Type B pancreatic cell (in vitro differentiated cells): ENCODE data around the gene FABP3. TPM values are rescaled to one million over a fixed set of nuclear protein-coding genes. Genes with fewer than 3 reads are reported as not detected.
A peak's percentile ranks its signal among the peaks of the same experiment; 100 is the strongest.

Source experiments
- DNase-seq: peaks from one replicate; pipeline ENCODE4 v3.0.0; 2021; ENCODE audit warnings: mixed read lengths; ENCODE audit not compliant: unreplicated experiment; ENCODE audit errors: extremely low spot score
- H3K27ac Mint-ChIP-seq: 2 replicates; pipeline ENCODE4 v1.8.0; 2021; ENCODE audit warnings: mild to moderate bottlenecking, mixed read lengths
- H3K27me3 Mint-ChIP-seq: 2 replicates; pipeline ENCODE4 v1.8.0; 2021; ENCODE audit warnings: mixed read lengths
- H3K36me3 Mint-ChIP-seq: 2 replicates; pipeline ENCODE4 v1.8.0; 2021; ENCODE audit warnings: mixed read lengths
- H3K4me1 Mint-ChIP-seq: one replicate; pipeline ENCODE4 v1.8.0; 2021; ENCODE audit warnings: mixed read lengths; ENCODE audit not compliant: unreplicated experiment
- H3K4me3 Mint-ChIP-seq: 2 replicates; pipeline ENCODE4 v1.8.0; 2021; ENCODE audit warnings: mild to moderate bottlenecking, mixed read lengths
- H3K9me3 Mint-ChIP-seq: 2 replicates; pipeline ENCODE4 v1.8.0; 2021; ENCODE audit warnings: mixed read lengths
- total RNA-seq: library from RNA; stranded (reverse); gene quantifications from 2 replicates; pipeline ENCODE4 v1.2.1, GENCODE V29; 2021; ENCODE audit warnings: low replicate concordance
- TF ChIP-seq, protein P1 (sequence below): fragments of 200-600 bp; sonication (generic); conservative IDR thresholded peaks from 2 replicates; pipeline ENCODE4 v1.5.0; 2021; ENCODE audit warnings: antibody characterized with exemption, mild to moderate bottlenecking

Gene FABP3
- total RNA-seq, 1 donor from 2014 or later: 16.4 TPM

DNA sequence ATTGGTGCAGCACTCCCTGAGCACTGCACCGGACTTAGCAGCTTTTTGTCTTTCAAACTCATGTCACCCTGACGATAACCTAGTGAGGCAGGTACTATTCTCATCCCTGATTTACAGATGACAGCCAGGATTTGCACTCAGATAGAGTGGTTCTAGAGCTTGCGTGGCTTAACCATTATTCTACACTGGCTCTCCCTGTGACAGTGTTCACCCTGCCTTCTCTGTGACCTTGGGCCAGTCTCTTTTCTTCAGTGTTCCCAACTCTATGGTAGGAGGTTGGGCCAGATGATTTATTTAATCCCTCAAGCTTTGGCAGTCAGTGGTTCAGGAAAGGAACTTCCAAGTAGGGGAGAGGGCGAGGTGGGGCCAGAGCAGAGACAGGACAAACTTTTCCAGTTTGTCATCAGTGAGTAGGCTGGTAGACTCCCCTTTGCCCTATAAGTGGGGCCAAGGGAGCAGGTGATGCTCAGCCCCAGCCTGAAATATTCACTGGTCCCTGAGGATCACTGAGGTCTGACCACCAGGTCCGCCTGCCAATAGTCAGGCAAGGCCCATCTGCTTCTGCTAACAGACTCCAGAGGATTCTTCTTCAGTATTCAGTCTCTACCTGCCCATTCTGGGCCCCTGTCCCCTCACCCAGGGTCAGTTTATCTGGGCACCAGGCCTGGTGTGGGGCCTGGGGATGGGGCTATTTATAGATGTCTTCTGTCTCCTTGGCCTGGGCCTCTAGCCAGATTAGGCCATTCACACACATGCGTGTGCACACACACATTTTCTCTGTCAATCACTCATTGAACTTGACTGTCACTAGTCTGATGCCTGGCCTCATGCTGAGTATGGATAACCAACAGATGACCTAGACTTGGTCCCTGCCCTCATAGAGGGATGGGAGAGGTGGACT is 8.8 kb upstream of the FABP3 start:
- H3K4me3 Mint-ChIP-seq: no peak overlapping the region
- H3K27me3 Mint-ChIP-seq: no peaks in the 10 kb centered on the region
- H3K27ac Mint-ChIP-seq: peak overlapping the region; percentile 71
- H3K36me3 Mint-ChIP-seq: no peaks in the 10 kb centered on the region
- DNase-seq: no peak
- TF ChIP-seq, protein P1, sequence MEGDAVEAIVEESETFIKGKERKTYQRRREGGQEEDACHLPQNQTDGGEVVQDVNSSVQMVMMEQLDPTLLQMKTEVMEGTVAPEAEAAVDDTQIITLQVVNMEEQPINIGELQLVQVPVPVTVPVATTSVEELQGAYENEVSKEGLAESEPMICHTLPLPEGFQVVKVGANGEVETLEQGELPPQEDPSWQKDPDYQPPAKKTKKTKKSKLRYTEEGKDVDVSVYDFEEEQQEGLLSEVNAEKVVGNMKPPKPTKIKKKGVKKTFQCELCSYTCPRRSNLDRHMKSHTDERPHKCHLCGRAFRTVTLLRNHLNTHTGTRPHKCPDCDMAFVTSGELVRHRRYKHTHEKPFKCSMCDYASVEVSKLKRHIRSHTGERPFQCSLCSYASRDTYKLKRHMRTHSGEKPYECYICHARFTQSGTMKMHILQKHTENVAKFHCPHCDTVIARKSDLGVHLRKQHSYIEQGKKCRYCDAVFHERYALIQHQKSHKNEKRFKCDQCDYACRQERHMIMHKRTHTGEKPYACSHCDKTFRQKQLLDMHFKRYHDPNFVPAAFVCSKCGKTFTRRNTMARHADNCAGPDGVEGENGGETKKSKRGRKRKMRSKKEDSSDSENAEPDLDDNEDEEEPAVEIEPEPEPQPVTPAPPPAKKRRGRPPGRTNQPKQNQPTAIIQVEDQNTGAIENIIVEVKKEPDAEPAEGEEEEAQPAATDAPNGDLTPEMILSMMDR: no peak
- peaks cover 28% of the 10 kb centered on the region for H3K4me1 Mint-ChIP-seq
- no peaks in the 10 kb centered on the region for H3K9me3 Mint-ChIP-seq

DNA sequence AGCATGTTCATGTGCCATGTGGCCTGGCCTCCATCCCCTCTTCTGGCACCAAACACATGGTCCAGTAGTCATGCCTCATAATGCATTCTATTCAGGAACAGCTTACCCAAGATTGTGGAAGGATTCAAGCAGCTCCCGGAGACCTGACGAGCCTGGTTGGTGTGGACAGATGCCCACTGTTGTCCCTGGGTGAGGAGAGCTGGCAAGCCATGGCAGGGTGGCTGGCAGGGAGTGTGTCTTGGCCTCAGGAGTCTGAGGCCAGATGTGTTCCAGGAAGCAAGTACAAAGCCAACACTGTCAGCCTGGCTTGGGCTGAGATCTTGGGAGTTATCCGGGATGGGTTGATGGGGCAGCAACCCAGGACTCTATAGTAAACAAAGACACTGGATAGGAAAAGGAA is 7.3 kb upstream of the FABP3 start:
- H3K27ac Mint-ChIP-seq: peak overlapping the region; percentile 74
- DNase-seq: no peak
- no peaks in the 10 kb centered on the region for H3K36me3 Mint-ChIP-seq
- H3K4me1 Mint-ChIP-seq: peaks cover 35% of the 10 kb centered on the region
- H3K4me3 Mint-ChIP-seq: peak overlapping the region; percentile 6
- H3K9me3 Mint-ChIP-seq: no peaks in the 10 kb centered on the region
- TF ChIP-seq, protein P1: no peak
- no peaks in the 10 kb centered on the region for H3K27me3 Mint-ChIP-seq

DNA sequence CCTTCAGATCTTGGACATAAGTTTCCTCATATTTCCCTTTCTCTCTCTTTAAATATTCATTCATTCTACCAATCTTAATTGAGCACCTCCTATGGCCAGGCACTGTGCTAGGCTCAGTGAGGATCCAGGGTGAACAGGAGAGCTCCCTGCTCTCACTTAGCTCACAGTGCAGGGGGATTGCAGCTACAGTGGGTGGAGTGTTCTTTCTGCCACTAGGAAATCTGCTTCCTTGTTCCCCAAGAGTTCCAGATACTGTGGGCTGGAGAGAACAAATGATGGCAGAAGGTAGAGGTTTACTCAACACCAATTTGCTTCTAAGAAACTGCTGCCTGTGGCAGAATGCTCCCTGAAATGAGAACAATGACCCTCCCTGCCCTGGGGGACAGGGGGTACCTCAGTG is 5.1 kb upstream of the FABP3 start:
- H3K36me3 Mint-ChIP-seq: no peaks in the 10 kb centered on the region

DNA sequence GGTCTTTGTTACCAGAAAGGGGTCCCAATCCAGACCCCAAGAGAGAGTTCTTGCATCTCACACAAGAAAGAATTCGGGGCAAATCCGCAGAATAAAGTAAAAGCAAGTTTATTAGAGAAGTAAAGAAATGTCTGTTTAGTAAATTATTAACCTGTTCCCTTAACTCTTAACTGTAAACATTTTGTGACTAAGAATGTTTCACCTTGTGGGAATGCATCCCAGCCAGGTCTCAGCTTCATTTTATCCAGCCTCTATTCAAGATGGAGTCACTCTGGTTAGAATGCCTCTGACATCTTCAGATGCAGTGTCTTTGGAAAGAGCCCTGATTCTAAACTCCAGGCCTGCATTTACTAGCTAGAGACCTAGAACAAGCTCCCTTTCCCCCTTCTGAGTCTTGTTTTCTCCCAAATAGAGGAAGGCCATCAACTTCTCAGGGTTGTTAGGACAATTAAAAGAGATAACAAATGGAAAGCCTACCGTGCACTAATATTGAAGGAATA is 4.5 kb upstream of the FABP3 start:
- Mint-ChIP-seq H3K36me3 (no peaks in the 10 kb centered on the region), H3K4me3 (no peak overlapping the region), H3K4me1 (peaks cover 47% of the 10 kb centered on the region), H3K9me3 (no peaks in the 10 kb centered on the region), H3K27ac (no peak overlapping the region), H3K27me3 (peaks cover 3% of the 10 kb centered on the region)
- TF ChIP-seq, protein P1: no peak
- no peak for DNase-seq

More for the DNA sequence above, 5.1 kb upstream of the FABP3 start:
- TF ChIP-seq, protein P1: no peak
- no peak overlapping the region for H3K4me3 Mint-ChIP-seq
- H3K27me3 Mint-ChIP-seq: no peaks in the 10 kb centered on the region
- H3K9me3 Mint-ChIP-seq: no peaks in the 10 kb centered on the region
- H3K27ac Mint-ChIP-seq: no peak overlapping the region
- peaks cover 42% of the 10 kb centered on the region for H3K4me1 Mint-ChIP-seq
- no peak for DNase-seq

DNA sequence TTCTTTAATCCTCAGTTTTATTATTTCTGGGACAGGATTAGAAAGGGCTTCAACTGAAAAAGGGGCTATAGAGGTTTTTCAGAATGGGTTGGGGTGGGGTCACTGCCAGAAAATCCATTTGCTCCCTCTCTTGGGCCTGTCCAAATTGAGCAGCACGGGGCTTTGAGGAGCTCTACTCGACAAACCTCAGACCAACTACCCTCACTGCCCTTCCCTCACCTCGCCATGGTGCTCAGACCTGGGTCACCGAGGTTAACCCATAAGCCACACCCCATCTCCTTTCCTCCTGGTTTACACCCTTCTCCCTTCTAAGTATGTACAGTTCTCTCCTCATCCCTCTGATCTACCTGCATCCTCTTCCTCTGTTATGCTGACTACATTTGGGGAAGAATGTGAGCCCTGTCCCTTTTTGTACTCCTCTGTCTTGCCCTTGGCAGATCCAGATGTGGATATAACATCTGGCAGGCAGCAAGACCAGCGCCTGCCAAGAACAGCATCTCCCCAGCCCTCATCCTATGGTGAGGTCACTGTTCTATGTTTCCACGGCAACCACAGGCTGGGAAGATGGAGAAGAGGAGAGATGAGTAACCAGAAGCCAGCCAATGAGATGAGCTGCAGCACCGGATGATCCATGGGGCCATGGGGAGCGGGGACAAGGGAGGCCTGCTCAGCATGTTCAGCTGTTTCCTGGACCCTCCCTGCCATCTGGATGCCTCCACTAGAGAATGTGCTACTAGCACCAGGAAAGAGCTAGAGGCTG is 3.7 kb upstream of the FABP3 start:
- Mint-ChIP-seq H3K9me3 (no peaks in the 10 kb centered on the region), H3K36me3 (no peaks in the 10 kb centered on the region), H3K4me1 (peaks cover 49% of the 10 kb centered on the region), H3K4me3 (peak overlapping the region; percentile 58), H3K27me3 (peaks cover 4% of the 10 kb centered on the region), H3K27ac (peak overlapping the region; percentile 43)
- TF ChIP-seq, protein P1: no peak
- no peak for DNase-seq
